HEK293T (cell line): Measurements from ENCODE around the gene SEC22C.

Experiments used
- ARNT ChIP-seq: fragments of 450-650 bp; IDR thresholded peaks from 2 replicates; pipeline ENCODE4 v1.6.1; 2017; ENCODE audit warnings: mild to moderate bottlenecking
- BHLHE40 ChIP-seq: fragments of 450-650 bp; IDR thresholded peaks from 2 replicates; pipeline ENCODE4 v1.6.1; 2016; ENCODE audit warnings: mild to moderate bottlenecking, moderate library complexity, borderline replicate concordance
- SP1 ChIP-seq: fragments of 450-650 bp; IDR thresholded peaks from 2 replicates; pipeline ENCODE4 v1.6.1; 2017
- SUZ12 ChIP-seq: fragments of 450-650 bp; IDR thresholded peaks from 2 replicates; pipeline ENCODE4 v1.6.1; 2016; ENCODE audit warnings: mild to moderate bottlenecking
- ZNF384 ChIP-seq: fragments of 450-650 bp; IDR thresholded peaks from 2 replicates; pipeline ENCODE4 v1.6.1; 2016

GRCh38 chr3:42525736-42526345, 55.9 kb downstream of the SEC22C start:
- TF ChIP-seq ZNF384 (no peak), ARNT (no peak), SP1 (no peak), SUZ12 (no peak), BHLHE40 (no peak)
